A673 (cell line): ENCODE measurements around the gene SCG3.

Source experiments
- EZH2 ChIP-seq: fragments of 200-600 bp; sonication (generic); IDR thresholded peaks from 2 replicates; pipeline ENCODE4 v1.6.1; 2017; ENCODE audit warnings: borderline replicate concordance, low read depth, mild to moderate bottlenecking, mixed read lengths, antibody characterized with exemption, low read length; ENCODE audit not compliant: poor library complexity, severe bottlenecking
- TF ChIP-seq, protein P1 (sequence below): fragments of 300-800, 200-600 bp; sonication (generic); conservative IDR thresholded peaks from 2 replicates; pipeline ENCODE4 v1.5.1; 2017; ENCODE audit warnings: low read depth, mild to moderate bottlenecking, antibody characterized with exemption, low read length, moderate library complexity, mixed read lengths

DNA sequence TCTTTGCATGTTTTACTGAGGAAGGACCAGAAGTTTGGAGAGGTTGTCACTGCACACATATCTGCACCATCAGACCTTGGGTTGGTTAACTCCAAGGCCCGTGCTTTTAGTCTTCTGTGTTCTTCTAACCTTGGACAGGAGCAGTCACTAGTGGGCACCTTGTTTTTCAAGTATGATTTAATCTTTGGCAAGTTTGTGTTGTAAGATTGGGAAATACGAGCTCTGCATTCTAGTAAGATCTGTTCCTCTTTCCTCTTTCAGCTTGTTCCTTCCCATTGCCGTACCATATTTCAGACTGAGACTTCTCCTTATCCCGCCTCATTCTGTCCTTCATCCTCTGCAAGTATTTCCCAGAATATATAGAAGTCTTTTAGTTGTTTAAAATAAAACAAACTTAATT is 75.2 kb downstream of the SCG3 start:
- TF ChIP-seq, protein P1, sequence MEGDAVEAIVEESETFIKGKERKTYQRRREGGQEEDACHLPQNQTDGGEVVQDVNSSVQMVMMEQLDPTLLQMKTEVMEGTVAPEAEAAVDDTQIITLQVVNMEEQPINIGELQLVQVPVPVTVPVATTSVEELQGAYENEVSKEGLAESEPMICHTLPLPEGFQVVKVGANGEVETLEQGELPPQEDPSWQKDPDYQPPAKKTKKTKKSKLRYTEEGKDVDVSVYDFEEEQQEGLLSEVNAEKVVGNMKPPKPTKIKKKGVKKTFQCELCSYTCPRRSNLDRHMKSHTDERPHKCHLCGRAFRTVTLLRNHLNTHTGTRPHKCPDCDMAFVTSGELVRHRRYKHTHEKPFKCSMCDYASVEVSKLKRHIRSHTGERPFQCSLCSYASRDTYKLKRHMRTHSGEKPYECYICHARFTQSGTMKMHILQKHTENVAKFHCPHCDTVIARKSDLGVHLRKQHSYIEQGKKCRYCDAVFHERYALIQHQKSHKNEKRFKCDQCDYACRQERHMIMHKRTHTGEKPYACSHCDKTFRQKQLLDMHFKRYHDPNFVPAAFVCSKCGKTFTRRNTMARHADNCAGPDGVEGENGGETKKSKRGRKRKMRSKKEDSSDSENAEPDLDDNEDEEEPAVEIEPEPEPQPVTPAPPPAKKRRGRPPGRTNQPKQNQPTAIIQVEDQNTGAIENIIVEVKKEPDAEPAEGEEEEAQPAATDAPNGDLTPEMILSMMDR, result no peak
- TF ChIP-seq EZH2, result no peak
